Right lobe of liver (tissue), 6 donors: Measurements from ENCODE around the gene TMEM131L. TPM values are rescaled to one million over a fixed set of nuclear protein-coding genes. Genes with fewer than 3 reads are reported as not detected.

ENCODE experiments used
- ATAC-seq, 4 donors: fragments of 200-7000 bp; cut with Tn5 transposase; one replicate each; pipeline ENCODE4 v1.9.1; 2020; ENCODE audit warnings: mild to moderate bottlenecking in 4 of 4, moderate library complexity in 4 of 4
- DNase-seq, 3 donors: peaks; one replicate each; pipeline ENCODE4 v3.0.0-alpha.2; 2020
- H3K27ac ChIP-seq, 3 donors: fragments of 200-600 bp; one replicate each; pipeline ENCODE4 v1.8.0; 2022
- H3K27me3 ChIP-seq, 2 donors: fragments of 200-600 bp; one replicate each; pipeline ENCODE4 v1.8.0; 2022
- H3K36me3 ChIP-seq, 4 donors: fragments of 200-600 bp; sonication (generic) in 1 of 4; one replicate each; pipeline versions ENCODE4 v1.5.1 to v1.8.0; 2017 to 2022; ENCODE audit warnings: control low read depth in 1 of 4
- H3K4me1 ChIP-seq, 4 donors: fragments of 200-600 bp; sonication (generic) in 1 of 4; one replicate each; pipeline versions ENCODE4 v1.5.1 to v1.8.0; 2017 to 2022; ENCODE audit warnings: control low read depth in 1 of 4
- H3K4me3 ChIP-seq, 3 donors: fragments of 200-600 bp; one replicate each; pipeline ENCODE4 v1.8.0; 2022
- H3K9me3 ChIP-seq, 4 donors: fragments of 200-600 bp; sonication (generic) in 1 of 4; one replicate each; pipeline versions ENCODE4 v1.5.1 to v1.8.0; 2017 to 2022; ENCODE audit warnings: control low read depth in 1 of 4
- POLR2A ChIP-seq: fragments of 450-650 bp; IDR thresholded peaks from one replicate; pipeline ENCODE4 v1.6.1; 2017; ENCODE audit warnings: antibody characterized with exemption, mild to moderate bottlenecking
- WGBS: methylation state at CpG from one replicate; pipeline ENCODE4 v1.1.6; 2018; ENCODE audit warnings: low coverage, low lambda C conversion rate; ENCODE audit not compliant: insufficient coverage; ENCODE audit errors: missing lambda C conversion rate; 5-methylcytosine and 5-hydroxymethylcytosine counted together
- intact Hi-C, 2 donors: fragments of 100-400 bp; cut with DNase I; formaldehyde crosslinking; loops; one replicate each; pipeline versions ENCODE4 v1.11.2 to v1.14.1; 2022
- total RNA-seq, 6 experiments: library from RNA; depleted of rRNA in 2 of 6; stranded (reverse); fragments of >200 nt in 2 of 6; fragmentation: NEBNext Ultra II Directional in 3 of 6; extraction: Animal tissue kit (Norgen Biotek cat#: 25700) in 3 of 6; gene quantifications; one replicate each; pipeline versions ENCODE4 v1.1.0 to v1.2.4, GENCODE V29; 2016 to 2023
- TF ChIP-seq, protein P1 (sequence below), 4 donors: fragments of 200-600 bp in 3 of 4; fragments of 450-650 bp in 1 of 4; IDR thresholded peaks; one replicate each; pipeline versions ENCODE4 v1.5.1 to v1.8.0; 2016 to 2022; ENCODE audit warnings: antibody characterized with exemption in 4 of 4, mild to moderate bottlenecking in 2 of 4
- donor health status: DM: no; HTN: yes; CAD: no.
- donor health status: DM: no; HTN: no; CAD: no.
- donor health status: DM: no; HTN: no; CAD: no.
- donor health status: DM: no; HTN: yes; CAD: no.
- donor health status: DM: no; HTN: yes; CAD: no.

TMEM131L gene
- total RNA-seq, 6 experiments from 2014 or later: 13.2 to 19.6 (median 14.8) TPM

- Histone ChIP-seq H3K36me3 (no peaks in the 10 kb centered on the region), H3K27ac (peak overlapping the region; percentile 8 to 95 (median 94)), H3K4me3 (no peak overlapping the region), H3K9me3 (no peaks in the 10 kb centered on the region), H3K4me1 (peaks cover 0 to 79% (median 24%) of the 10 kb centered on the region in 4 donors), H3K27me3 (no peaks in the 10 kb centered on the region)
- whole genome bisulfite sequencing: 37% methylated on average over 4 of the region's 4 CpGs
- TF ChIP-seq, protein P1, sequence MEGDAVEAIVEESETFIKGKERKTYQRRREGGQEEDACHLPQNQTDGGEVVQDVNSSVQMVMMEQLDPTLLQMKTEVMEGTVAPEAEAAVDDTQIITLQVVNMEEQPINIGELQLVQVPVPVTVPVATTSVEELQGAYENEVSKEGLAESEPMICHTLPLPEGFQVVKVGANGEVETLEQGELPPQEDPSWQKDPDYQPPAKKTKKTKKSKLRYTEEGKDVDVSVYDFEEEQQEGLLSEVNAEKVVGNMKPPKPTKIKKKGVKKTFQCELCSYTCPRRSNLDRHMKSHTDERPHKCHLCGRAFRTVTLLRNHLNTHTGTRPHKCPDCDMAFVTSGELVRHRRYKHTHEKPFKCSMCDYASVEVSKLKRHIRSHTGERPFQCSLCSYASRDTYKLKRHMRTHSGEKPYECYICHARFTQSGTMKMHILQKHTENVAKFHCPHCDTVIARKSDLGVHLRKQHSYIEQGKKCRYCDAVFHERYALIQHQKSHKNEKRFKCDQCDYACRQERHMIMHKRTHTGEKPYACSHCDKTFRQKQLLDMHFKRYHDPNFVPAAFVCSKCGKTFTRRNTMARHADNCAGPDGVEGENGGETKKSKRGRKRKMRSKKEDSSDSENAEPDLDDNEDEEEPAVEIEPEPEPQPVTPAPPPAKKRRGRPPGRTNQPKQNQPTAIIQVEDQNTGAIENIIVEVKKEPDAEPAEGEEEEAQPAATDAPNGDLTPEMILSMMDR (IDR thresholded peaks at IDR 0.05): no peak
- no peak for TF ChIP-seq POLR2A
- ATAC-seq (peak; percentile 14 to 51 (median 39)), DNase-seq (no peak)
- intact Hi-C loops: loop anchor here in 1 of 2 donors (10.0 kb wide), 2 partner anchors 106 to 136 kb away; partner anchors contain the start of gene TMEM131L
These were observed 104.9 kb downstream of the TMEM131L start for GRCh38 chr4:153571006-153571545.

DNA sequence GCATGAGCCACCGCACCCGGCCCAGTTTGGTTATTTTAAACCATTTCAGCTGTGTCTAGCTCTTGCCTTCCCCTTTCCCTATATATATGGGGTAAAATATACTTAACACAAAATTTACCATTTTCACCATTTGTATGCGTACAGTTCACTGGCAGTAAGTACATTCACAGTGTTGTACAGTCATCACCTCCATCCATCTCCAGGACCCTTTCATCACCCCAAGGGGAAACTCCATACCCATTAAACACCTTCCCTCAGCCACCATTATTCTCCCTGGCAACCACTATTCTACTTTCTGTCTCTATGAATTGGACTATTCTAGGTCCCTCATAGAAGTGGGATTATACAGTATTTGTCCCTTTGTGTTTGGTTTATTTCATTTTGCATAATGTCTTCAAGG lies 106.4 kb downstream of the TMEM131L start:
- Histone ChIP-seq H3K27ac (peak overlapping the region in 1 of 3 donors; percentile 36), H3K9me3 (no peaks in the 10 kb centered on the region), H3K4me1 (peaks cover 0 to 87% (median 26%) of the 10 kb centered on the region in 4 donors), H3K36me3 (no peaks in the 10 kb centered on the region), H3K27me3 (no peaks in the 10 kb centered on the region), H3K4me3 (no peak overlapping the region)
- TF ChIP-seq POLR2A: no peak
- TF ChIP-seq, protein P1 (IDR thresholded peaks at IDR 0.05): no peak
- no peak for DNase-seq
- no peak for ATAC-seq
- WGBS: 95% methylated on average over 3 of the region's 3 CpGs
- intact Hi-C loops: loop anchor here in 1 of 2 donors (10.0 kb wide), 2 partner anchors 108 to 138 kb away; partner anchors contain the start of gene TMEM131L

GRCh38 chr4:153573221-153573620 lies 107.1 kb downstream of the TMEM131L start:
- H3K36me3 ChIP-seq: no peaks in the 10 kb centered on the region
- peak overlapping the region in 2 of 3 donors; percentile 24 to 36 for H3K27ac ChIP-seq
- no peaks in the 10 kb centered on the region for H3K9me3 ChIP-seq
- peaks cover 0 to 81% (median 26%) of the 10 kb centered on the region in 4 donors for H3K4me1 ChIP-seq
- 74% methylated on average over 7 of the region's 7 CpGs for WGBS
- no peaks in the 10 kb centered on the region for H3K27me3 ChIP-seq
- TF ChIP-seq POLR2A: no peak
- TF ChIP-seq, protein P1 (IDR thresholded peaks at IDR 0.05): no peak
- intact Hi-C loops: loop anchor here in 1 of 2 donors (10.0 kb wide), 2 partner anchors 108 to 138 kb away; partner anchors contain the start of gene TMEM131L
- H3K4me3 ChIP-seq: no peak overlapping the region
- no peak for ATAC-seq
- DNase-seq: no peak

GRCh38 chr4:153573881-153574802 lies 108.0 kb downstream of the TMEM131L start:
- peak overlapping the region in 2 of 3 donors; percentile 24 to 36 for H3K27ac ChIP-seq
- peaks cover 0 to 72% (median 25%) of the 10 kb centered on the region in 4 donors for H3K4me1 ChIP-seq
- 29% methylated on average over 4 of the region's 4 CpGs for WGBS
- no peaks in the 10 kb centered on the region for H3K9me3 ChIP-seq
- H3K27me3 ChIP-seq: no peaks in the 10 kb centered on the region
- ATAC-seq (peak; percentile 75 to 84 (median 76)), DNase-seq (peak; percentile 60 to 70 (median 62))
- H3K4me3 ChIP-seq: no peak overlapping the region
- TF ChIP-seq POLR2A: no peak
- TF ChIP-seq, protein P1 (IDR thresholded peaks at IDR 0.05): peak; percentile 58 to 83 (median 62)
- intact Hi-C loops: loop anchor here in 1 of 2 donors (10.0 kb wide), 2 partner anchors 109 to 139 kb away; partner anchors contain the start of gene TMEM131L
- no peaks in the 10 kb centered on the region for H3K36me3 ChIP-seq
